Heart left ventricle (tissue), 13 donors: ENCODE data around the gene ANKUB1.
"Not testable (repeated sequence)": the region's sequence is repeated elsewhere in the genome, so short reads cannot be mapped to it uniquely, and the experiment has no call there.

Experiments used
- CTCF ChIP-seq, 12 donors: fragments of 200-600 bp; sonication (generic) in 4 of 12; IDR thresholded peaks; one replicate each; pipeline versions ENCODE4 v1.5.0 to v1.8.0; 2018 to 2022; ENCODE audit warnings: antibody characterized with exemption in 12 of 12, mild to moderate bottlenecking in 5 of 12
- POLR2A ChIP-seq, 2 donors: fragments of 450-650 bp; IDR thresholded peaks; one replicate each; pipeline ENCODE4 v1.6.1; 2017; ENCODE audit warnings: antibody characterized with exemption in 2 of 2, mild to moderate bottlenecking in 2 of 2, moderate library complexity in 2 of 2
- donor health status: ischemic (EF 13 %, LVEDD 7.1; RV severe dilation, severe dysfunction).
- donor health status: DM: no; HTN: yes; CAD: no.
- donor health status: DM: no; HTN: no; CAD: no.
- donor health status: ischemic (EF 25% LVEDD 6.9; RV normal size, moderate dysfunction).
- donor health status: ischemic (EF 25% LVEDD 5.7; RV mildly dilated, moderate dysfunction).
- donor health status: ischemic (EF 35%, LVEDD 5.7; RV mildly dilated, moderate dysfunction).
- donor health status: nonischemic (EF 11% LVEDD 7.7; RV severe dilation, severe dysfunction).
- donor health status: DM: yes; HTN: yes; CAD: no.
- donor health status: PGD.
- donor health status: ischemic (EF 29% LVEDD 5.4; RV normal size, mild dysfunction).
- donor health status: nonischemic (EF 23%, LVEDD 6.1; RV moderate dilation, normal function).

- TF ChIP-seq CTCF, POLR2A (IDR thresholded peaks at IDR 0.05): not testable (repeated sequence)
These were observed 37.3 kb upstream of the ANKUB1 start for GRCh38 chr3:149829631-149830030.
